ENCODE results near the gene SETDB1.

SETDB1 gene

DNA sequence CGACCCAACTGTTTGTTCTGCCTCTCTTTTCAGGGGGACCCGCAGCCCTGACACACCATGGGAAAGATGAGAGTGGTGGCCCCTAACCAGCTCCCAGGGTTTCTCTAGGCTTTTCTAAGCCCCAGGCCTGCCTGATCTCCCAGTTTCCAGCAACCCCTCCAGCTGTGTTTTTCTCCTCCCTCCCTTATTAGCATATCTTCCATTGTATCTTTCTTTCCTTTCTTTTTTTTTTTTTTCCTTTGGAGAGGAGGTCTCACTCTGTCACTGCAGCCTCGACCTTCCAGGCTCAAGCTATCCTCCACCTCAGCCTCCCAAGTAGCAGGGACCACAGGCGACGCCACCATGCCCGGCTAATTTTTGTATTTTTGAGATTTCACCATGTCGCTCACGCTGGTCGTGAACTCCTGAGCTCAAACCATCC lies 50.2 kb downstream of the SETDB1 start:
- DNase-seq (ENCODE audit: low read depth in 2 of 2): no peak

DNA sequence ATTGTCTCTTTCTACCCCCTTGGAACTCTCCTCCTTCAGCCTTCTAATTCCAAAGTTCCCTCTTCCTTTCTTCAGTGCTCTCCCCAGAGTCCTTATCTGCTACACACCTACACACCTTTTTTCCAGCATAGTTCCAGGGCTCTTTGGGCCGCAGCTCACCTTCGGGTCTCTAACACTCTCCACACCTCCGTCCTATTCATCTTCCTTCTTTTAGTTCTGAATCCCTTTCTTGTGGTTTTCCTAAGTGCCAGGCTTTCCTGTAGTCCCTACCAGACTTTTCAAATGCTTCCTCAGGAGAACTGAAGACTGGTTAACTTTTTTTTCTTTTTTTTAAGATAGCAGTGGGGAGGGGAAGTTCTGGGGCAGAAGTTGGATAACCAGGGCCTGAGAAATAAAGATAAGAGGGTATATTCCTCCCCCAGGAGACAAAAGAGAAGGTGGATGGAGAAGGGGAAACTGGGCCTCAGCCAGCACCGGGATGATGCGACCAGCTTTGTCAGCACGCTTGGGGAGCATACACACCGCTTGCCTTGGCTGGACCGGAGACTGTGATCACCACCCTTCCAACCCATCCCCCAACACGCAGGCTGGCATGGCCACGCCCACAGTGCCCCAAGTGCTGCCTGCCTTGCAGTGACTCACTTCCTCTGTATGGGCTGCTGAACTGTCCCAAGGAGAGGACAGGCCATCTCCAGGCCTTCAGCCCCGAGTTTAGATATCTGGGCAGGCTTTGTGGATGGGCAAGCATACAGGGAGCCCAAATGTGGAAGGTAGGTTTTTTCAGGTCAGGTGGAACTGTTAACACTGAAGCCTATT lies 50.9 kb downstream of the SETDB1 start:
- peak; percentile 53 to 58 for DNase-seq (ENCODE audit: low read depth in 2 of 2)

DNA sequence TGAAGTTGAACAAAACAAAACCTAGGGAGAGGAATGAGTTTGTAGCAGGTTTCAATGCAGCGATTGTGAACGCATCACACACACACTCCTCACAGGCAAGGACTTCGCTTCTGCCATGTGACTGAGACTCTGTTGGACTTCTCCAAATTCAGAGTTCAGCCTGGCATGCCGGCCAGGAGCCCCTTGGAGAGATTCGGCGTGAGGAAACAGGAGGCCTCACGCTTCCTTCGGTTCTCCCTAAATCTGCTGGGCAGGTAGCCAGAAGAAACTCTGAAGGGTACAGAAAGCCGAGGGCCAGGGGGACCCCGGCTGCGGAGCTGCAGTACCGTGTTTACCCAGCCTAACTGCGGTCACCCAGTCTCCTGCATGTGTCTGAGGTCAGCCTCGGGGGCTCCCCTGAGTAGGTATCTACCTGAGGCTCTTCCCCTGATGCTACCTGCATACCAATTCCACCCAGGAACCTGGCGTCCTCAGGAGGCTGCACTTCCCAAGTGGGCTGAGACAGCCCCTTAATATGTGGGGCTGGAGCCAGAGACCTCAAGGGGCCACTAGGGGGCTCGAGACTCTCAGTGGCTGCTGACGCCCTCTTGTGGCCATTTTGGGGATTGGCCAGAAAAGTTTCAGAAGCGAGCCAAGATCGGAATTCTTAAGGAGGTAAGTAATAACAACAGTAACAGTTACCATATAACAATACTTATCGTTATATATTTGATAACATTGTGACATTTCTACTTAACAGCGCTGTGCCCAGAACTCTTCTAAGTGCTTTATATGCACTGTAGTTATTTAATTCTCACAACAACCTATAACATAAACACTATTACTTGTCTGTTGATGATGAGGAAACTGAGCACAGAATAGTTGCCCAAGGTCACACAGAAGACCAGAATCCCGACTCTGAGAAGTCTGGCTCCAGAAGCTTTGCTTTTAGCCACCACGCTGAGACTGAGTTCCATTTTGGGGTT lies 53.2 kb downstream of the SETDB1 start:
- DNase-seq (ENCODE audit: low read depth in 2 of 2): peak; percentile 80

DNA sequence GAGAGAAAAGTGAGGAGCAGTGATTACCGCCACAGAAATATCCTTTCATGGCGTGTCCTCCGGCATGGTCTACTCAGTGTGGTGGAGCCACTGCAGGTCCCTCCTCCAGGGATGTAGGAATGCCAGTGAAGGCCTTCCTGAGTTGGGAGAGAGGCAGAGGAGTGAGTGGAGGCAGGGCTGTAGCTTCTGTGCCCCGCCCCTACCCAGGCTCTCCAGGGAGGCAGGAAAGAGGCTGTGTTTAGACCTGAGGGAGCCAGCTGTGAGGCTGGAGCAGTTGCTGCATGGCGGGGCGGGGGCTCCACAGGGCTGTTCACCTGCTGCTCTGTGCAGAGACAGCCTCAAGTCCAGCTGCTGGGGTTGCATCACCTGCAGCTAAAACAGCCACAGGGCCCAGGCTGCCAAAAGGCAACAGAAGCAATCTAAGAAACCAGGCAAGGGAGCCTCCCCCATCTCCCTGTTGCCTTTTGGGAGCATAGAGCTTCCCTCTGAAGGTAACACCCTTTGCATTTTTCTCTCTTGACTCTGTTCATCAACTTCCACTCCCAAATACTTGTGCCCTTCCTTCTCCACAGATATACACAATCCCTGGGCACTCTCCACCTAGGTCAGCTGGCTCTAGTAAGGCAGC lies 55.1 kb downstream of the SETDB1 start:
- DNase-seq (ENCODE audit: low read depth in 2 of 2): no peak

DNA sequence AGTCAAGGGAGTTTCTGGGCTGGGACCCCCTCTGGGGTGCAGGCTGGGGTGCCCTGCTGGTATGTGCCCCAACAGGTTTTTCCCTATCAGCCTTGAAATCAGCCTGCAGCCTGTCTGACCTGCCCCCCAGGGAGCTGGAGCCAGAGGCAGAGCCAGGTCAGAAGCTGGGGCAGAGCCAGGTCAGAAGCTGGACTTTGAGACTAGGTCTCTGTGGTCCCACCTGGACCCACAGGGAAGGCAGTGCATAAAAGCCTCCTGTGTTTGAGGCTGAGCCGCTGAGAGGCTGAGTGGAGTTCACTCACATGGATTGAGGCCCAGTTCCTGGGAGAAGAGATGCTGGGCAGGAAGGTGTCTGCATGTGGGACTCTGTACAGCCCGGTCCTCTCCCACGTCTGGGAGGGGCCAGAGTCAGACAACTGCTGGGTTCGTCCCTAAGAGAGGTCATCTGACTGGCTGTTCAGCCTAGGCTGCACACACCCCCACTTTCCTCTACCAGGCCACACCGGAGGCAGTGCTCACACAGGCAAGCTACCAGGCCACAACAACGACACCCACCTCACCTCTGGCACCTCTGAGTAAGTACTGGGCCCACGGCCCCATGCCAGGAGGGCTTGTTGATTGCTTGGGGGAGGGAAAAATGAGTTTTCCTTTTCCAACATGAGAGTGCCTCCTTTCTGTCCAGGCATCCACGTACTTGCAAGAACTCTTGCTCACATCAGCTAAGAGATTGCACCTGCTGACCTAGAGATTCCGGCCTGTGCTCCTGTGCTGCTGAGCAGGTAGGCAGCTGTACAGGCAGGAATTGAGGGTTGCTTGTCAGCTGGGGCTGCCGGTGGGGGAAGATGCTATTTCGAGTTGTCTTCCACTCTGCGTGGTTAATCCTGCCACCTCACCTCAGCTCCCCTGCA lies 55.9 kb downstream of the SETDB1 start, which contains the start of gene ANXA9:
Gene ANXA9 (plus strand): TSS at position 488 of the 908 bp plus-strand sequence. CDS start 814 bp downstream, outside the sequence.
- no peak for DNase-seq (ENCODE audit: low read depth in 2 of 2)

DNA sequence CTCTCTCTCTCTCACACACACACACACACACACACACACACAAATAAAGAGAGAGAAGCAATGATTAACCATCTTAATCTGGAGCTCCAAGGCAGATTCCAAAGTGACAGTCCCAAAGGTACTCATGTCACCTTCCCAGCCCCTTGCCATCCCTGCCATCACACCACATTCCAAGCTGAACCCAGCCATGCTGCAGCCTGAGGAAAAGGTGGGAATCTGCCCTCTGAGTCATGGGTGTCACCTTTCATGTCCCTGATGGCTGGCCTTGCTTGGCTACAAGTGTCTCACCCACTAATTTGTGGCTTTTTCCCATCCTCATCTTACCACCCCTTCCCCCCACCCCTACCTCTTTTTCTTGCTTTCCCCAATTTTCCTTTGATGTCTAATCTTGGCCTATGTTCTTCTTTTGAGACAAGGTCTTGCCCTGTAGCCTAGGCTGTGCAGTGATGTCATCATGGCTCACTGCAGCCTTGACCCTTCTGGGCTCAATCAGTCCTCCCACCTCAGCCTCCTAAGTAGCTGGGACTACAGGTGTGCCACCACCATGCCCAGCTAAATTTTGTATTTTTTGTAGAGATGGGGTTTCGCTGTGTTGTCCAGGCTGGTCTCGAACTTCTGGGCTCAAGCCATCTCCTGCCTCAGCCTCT lies 59.1 kb downstream of the SETDB1 start:
- DNase-seq (ENCODE audit: low read depth in 2 of 2): no peak

DNA sequence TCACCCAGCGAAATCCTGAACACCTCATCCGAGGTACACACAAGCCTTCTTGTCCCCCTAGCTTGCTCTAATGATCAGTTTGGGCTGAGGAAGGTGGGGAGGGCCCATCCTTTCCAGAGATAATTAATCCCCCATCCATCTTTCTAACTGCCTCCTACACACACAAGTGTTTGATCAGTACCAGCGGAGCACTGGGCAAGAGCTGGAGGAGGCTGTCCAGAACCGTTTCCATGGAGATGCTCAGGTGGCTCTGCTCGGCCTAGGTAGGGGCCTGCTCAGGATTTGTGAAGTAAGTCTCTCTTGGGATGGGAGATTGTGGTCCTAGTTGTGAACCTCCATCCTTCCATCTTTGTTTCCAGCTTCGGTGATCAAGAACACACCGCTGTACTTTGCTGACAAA lies 61.8 kb downstream of the SETDB1 start:
- DNase-seq (ENCODE audit: low read depth in 2 of 2): no peak

DNA sequence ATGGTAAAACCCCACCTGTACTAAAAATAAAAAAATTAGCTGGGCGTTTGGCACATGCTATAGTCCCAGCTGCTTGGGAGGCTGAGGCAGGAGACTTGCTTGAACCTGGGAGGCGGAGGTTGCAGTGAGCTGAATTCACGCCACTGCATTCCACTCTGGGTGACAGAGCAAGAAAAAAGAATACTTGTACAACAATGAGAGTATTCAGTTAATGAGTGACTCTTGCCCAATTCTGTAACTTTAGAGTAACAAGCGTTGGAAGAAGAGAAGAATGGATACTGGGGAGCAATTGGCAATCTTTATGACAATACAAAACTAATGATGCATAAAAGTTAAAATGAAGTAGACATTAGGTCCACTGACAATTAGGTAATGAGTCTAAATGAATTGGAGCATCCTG lies 66.5 kb downstream of the SETDB1 start:
- no peak for DNase-seq (ENCODE audit: low read depth in 2 of 2)

DNA sequence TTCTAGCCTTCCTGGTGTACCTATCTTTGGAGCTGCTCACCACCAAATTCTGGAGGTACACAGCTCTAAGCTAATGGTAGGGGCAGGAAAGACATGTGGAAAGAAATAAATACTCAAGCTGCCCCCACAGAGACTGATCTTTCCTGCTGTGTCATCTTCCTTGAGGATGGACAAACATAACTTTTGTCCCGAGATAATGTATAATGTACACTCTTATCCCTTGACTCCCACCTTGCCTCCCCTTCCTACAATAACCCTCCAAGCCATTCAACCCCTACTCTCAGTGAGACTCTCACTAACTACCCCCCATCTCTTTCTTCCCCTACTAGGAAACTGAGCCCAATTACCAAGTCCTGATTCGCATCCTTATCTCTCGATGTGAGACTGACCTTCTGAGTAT lies 68.1 kb downstream of the SETDB1 start:
- DNase-seq (ENCODE audit: low read depth in 2 of 2): no peak

DNA sequence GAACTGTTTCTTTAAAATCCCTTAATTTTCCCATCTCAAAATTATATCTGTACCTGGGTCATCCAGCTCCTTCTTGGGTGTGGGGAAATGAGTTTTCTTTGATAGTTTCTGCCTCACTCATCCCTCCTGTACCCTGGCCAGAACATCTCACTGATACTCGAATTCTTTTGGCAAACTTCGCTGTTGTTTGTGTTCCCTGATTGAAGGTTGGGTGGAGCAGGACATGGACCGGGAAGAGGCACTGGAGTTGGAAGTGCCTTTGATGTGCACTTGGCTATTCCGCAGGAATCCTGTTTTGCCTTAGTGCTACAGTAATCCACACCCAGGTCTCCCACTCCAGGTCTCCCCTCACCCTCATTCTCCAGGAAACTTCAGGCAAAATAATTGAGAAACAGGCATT lies 69.3 kb downstream of the SETDB1 start:
- DNase-seq (ENCODE audit: low read depth in 2 of 2): no peak

DNA sequence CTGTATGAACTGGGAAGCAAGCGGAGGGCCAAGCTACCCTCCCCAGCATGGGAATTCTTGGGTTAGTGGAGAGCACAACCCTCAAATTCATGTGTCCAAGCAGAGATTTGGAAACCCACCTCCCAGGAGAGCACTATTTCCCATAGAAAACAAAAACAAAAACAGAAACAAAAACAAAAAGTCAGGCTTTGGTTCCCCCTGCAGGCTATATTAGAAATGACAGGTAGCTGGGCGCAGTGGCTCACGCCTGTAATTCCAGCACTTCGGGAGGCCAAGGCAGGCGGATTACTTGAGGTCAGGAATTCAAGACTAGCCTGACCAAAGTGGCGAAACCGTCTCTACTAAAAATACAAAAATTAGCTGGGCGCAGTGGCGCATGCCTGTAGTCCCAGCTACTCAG lies 69.7 kb downstream of the SETDB1 start:
- no peak for DNase-seq (ENCODE audit: low read depth in 2 of 2)

DNA sequence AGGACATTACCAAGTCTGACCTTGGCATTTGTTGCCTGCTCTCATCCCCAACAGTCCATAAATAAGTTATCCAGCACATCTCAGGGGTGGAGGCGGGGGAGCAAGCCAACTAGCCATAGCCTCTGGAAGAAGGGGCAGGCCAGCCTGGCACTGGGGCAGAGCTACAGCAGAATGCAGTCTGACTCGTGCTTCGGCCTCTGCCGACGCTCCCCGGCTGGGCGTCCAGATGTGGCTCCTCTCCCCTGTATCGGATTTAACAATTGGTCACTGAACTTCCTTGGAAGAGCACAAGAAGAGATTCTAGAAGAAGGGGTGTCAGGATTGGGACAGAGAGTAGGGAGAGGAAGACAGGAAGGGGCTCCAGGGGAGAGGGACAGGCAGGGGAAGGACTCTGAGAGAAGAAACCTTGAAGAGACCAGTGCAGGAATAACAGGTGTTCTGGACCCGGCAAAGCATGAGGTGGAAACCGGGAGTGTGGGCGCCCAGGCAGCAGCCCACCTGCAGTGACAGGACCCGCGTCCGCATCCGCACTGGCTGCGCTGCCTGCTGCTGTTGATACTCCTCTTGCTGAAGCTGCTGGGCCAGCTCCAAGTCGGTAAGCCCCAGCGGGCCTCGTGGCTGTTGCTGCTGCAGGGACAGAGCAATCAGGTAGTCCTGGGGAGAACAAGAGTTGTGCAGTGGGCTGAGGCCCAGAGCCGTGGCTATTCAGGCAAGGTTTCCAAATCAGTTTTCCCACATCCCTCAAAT lies 71.1 kb downstream of the SETDB1 start:
- no peak for DNase-seq (ENCODE audit: low read depth in 2 of 2)

DNA sequence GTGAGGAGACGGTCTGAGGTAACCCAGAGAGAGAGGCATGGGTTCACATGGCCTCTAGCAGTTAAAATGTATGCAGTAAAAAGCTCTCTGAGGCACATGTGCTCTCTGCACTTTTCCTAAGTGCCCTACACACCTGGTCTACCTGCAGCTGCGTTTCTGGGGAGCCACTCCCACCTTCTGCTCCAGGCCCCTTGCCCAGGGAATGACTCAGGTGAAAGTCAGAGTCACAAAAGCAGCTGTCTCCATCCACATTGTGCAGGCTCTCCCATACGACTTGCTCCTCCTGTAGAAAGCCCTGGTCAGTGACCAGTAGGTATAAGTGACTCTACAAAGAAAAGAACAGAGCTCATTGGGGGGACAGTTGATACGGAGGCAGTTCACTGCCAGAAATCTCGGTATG lies 71.8 kb downstream of the SETDB1 start:
- DNase-seq (ENCODE audit: low read depth in 2 of 2): no peak

DNA sequence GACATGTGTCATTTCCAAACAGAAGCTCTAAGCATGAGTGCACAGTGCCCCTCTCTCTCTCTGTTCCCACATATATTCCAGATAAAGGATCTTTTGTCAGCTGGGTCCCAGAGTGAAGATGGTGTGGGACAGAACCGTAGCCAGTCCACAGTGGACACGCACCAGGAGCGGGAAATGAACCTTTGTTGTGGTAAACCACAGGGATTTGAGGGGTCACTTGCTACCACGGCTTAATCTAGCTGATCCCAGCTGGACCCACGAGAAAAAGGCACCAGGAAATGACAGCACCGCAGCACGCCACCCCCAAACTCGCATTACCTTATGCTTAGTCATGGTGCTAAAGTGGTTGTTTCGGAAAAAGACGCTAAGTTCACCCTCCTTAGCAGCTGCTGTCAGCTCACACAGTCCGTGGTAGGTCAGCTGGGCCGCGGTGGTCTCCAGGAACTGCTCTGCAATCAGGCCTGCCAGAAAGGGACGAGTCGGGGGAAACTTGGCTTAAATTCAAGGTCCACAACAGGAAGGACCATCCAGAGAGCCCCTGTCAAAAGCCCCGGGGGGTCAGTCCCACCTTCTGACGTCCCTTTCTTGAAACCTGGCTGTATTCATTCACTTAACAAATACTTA lies 73.0 kb downstream of the SETDB1 start:
- DNase-seq (ENCODE audit: low read depth in 2 of 2): no peak

DNA sequence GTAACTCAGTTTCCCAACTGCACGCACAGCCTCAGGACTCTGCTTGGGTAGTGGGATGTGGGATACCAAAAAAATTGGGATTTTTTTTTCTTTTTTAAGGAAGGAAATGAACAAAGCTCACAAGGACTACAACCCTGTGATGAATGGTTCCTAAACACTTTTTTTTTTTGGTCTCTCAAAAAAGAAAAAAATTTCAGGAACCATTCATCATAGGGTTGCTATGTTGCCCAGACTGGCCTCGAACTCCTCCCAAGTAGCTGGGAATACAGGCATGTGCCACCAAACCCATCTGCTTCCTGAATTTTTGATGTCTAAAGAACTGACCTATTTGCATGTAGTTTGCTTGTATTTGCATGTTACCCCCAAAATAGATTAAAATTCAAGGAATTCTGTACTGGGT lies 73.8 kb downstream of the SETDB1 start:
- no peak for DNase-seq (ENCODE audit: low read depth in 2 of 2)

DNA sequence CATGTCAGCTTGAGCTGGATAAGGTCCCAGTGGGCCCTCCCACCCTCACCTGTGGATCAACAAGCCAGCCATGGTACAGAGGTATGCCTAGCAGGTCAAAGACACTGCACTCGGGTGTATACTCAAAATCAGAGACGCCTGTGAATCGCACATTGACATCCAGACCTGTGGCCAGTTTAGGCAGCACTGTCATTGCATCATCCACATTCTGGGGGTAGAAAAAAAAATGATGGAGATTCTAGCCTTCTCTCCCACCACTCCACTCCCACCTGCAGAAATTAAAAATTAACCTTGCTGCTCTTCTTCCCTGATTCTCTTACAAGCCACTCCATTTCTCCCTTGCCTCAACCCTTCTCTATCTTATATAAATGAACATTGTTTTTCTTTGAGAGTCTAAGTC lies 74.2 kb downstream of the SETDB1 start:
- DNase-seq (ENCODE audit: low read depth in 2 of 2): no peak

DNA sequence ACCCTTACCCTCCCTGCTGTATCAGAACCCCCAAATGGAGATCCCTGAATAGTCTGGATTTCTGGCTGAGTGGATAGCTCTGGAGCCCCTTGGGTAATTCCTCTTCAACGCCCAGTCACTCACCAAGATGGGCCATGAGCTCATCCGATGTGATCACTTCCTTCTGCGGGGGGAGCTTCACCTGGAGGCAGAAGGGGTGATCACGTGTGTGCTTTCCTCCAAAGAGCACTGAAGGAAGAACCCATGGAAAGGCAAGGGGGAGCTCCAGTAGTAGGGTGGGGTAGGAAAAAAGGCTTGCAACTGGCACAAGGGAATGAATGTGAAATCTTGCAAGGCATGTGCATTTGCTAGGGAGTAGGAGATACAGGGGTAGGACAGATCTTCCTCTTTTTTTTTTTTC lies 75.4 kb downstream of the SETDB1 start:
- DNase-seq (ENCODE audit: low read depth in 2 of 2): no peak

DNA sequence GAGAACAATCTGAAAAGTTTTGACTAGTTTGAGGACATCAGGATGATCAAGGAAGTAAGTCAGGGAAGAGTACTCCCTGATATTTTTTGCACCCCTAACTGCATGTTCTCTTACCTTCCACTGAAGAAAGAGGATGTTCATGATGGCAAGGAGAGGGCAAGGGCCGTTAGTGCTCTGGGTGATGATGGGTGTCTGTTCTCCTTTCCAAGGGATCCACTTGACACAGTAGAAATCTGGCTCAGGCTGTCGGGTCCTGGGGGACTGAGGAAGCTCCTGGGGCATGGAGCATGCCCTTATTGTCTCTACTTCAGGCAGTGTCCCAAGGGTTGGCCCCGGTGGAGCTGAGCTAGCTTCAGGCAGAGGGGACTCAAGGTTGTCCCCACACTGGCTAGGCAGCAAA lies 75.9 kb downstream of the SETDB1 start:
- no peak for DNase-seq (ENCODE audit: low read depth in 2 of 2)

DNA sequence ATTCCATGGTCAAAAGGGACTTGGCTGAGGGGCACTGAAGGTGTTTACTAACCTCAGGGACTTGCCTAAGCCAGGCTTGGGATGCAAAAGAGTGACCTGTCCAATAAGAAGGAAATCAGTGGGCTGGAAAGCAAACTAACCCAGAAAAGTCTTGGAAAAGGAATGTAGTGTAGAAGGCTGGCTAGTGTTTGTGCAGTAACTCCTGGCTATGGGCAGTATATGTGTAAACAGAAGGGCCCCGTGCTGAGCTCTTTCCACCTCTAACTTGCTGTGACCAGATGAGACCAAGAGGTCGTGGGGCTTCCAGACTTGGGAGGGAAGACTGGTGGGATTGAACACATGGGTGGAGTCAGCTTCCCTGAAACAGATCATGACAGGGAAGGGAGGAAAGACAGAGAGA lies 76.4 kb downstream of the SETDB1 start:
- DNase-seq (ENCODE audit: low read depth in 2 of 2): no peak

DNA sequence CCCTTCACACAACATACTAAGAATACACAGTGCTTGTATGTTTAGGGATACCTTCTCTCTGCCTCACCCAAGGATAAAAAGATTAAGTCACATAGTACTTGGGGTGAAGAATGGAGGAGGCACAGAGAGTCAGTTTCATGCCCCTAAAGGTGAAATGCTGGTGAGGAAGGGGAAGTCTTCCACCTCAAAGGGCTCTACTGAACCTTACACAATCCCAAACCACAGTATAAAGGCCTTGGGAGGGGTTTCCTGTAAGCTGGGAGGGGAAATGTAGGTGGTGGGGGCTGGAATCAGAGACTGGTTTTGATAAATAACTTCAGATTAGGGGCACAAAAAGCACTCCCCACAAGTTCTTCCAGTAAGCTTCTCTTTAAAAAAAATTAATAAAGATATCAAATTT lies 77.0 kb downstream of the SETDB1 start:
- no peak for DNase-seq (ENCODE audit: low read depth in 2 of 2)

All from stimulated activated CD8-positive, alpha-beta memory T cell treated with anti-CD3 and anti-CD28 coated beads, Interleukin-2, amount 100 ng/mL, for 1 hour (primary cell).